ENCODE data around the gene ATAT1. TPM values are rescaled to one million over a fixed set of nuclear protein-coding genes. Genes with fewer than 3 reads are reported as not detected.
A peak's percentile ranks its signal among the peaks of the same experiment; 100 is the strongest.

Gene ATAT1
- total and polyA plus RNA-seq, 9 of the 15 experiments (the other 6 are each of a cell fraction or from before 2014, with no cell fraction given): 0.65 to 5.8 (median 1.6) TPM

GRCh38 chr6:30615219-30615957 is 11.3 kb upstream of the ATAT1 start (continued):
- TF ChIP-seq ZMIZ1 (IDR thresholded peaks at IDR 0.05; ENCODE audit: low read depth in 2 of 2, low read length in 2 of 2) (0 out of 4 replicates have a peak, but pooled peaks of 1 of the 2 experiments have one; percentile 0), POLR2H (tag; IDR thresholded peaks at IDR 0.05; ENCODE audit: low read depth) (peak; percentile 98), DMBX1 (CRISPR knock-in tag; IDR thresholded peaks at IDR 0.05; ENCODE audit: borderline replicate concordance) (no peak; the same call in 1 of the 2 replicates), POLR2B (IDR thresholded peaks at IDR 0.05; ENCODE audit: low read depth, partially characterized antibody) (peak; percentile 93), MECOM (CRISPR knock-in tag; IDR thresholded peaks at IDR 0.05) (peak; percentile 41; the same call in 1 of the 2 replicates), ELF2 (CRISPR knock-in tag; IDR thresholded peaks at IDR 0.05) (peak; percentile 69), NR1H2 (CRISPR knock-in tag; IDR thresholded peaks at IDR 0.05) (no peak), NCOA6 (IDR thresholded peaks at IDR 0.05) (peak; percentile 47; the same call in 1 of the 2 replicates), ZBTB8A (IDR thresholded peaks at IDR 0.05; ENCODE audit: partially characterized antibody) (peak; percentile 45), PHF21A (IDR thresholded peaks at IDR 0.05; ENCODE audit: borderline replicate concordance, low read depth) (0 out of 2 replicates have a peak, but pooled peaks have one; percentile 13), KAT7 (CRISPR knock-in tag; IDR thresholded peaks at IDR 0.05; ENCODE audit: borderline replicate concordance) (0 out of 2 replicates have a peak, but pooled peaks have one; percentile 77), ID3 (CRISPR knock-in tag; IDR thresholded peaks at IDR 0.05) (no peak), ID3 (tag; IDR thresholded peaks at IDR 0.05) (no peak; the same call in 1 of the 2 replicates), ETV6 (IDR thresholded peaks at IDR 0.05; ENCODE audit: borderline replicate concordance in 1 of 2, low read depth in 2 of 2, low read length in 1 of 2) (no peak), ETV6 (CRISPR knock-in tag; IDR thresholded peaks at IDR 0.05; ENCODE audit: borderline replicate concordance) (no peak), ZNF239 (CRISPR knock-in tag; IDR thresholded peaks at IDR 0.05) (no peak), KDM5B (IDR thresholded peaks at IDR 0.05; ENCODE audit: insufficient replicate concordance, low read depth, low read length) (no peak), ZNF436 (CRISPR knock-in tag; IDR thresholded peaks at IDR 0.05) (no peak), ZFP1 (CRISPR knock-in tag; IDR thresholded peaks at IDR 0.05) (peak; percentile 57; the same call in 1 of the 2 replicates), CREB5 (CRISPR knock-in tag; IDR thresholded peaks at IDR 0.05) (peak; percentile 71; the same call in 1 of the 2 replicates), SAP30 (IDR thresholded peaks at IDR 0.05; ENCODE audit: borderline replicate concordance, insufficient read depth, low read depth, low read length, poor library complexity, severe bottlenecking) (no peak), RCOR1 (IDR thresholded peaks at IDR 0.05; ENCODE audit: borderline replicate concordance in 1 of 2, low read depth in 2 of 2, low read length in 2 of 2) (no peak; a peak in 1 of 4 replicates)

Measured in K562 (cell line).